Measurements from ENCODE around the gene MAMDC2.

MAMDC2 gene

DNA sequence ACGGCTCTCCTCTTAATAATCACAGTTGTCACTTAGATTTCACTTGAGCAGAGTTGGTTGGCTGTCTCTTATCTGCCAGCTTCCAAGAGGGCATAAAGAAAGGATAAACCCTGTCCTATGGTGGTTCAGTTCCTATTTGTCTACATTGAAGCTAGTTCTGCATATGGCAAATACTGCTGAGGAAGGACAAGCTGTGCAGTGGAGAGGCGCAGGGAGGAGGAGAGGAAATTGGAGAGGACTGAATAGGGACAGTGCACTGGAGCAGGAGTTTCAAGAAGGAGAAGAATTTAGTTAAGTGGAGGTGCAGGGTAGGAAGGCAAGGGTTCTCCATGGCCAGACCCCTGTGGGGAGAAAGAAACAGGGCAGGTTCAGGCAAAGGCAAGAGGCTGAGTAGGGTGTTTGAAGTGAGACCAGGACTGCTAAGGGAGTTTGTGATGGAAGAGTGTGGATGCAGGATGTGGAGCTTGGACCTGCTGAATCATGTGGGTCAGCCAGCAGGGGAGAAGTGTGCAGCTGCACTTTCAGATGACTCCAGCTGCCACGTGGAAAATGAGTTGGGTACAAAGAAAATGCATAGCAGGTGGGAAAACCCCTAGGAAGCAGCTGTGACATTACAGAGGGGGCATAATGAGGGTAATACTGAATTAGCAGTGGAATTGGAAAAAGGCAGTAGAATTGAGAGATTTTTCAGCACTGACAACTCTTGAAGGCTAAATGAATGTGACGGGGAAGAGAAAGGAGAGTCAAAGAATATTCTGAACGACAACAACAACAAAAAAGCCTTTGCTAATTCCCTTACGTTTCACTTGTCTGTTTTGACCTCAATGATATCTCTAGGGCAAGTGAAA, 66.8 kb downstream of the MAMDC2 start:
- DNase-seq = no peak

GRCh38 chr9:70111042-70111602, 67.5 kb downstream of the MAMDC2 start:
- peak; percentile 66 for DNase-seq

DNA sequence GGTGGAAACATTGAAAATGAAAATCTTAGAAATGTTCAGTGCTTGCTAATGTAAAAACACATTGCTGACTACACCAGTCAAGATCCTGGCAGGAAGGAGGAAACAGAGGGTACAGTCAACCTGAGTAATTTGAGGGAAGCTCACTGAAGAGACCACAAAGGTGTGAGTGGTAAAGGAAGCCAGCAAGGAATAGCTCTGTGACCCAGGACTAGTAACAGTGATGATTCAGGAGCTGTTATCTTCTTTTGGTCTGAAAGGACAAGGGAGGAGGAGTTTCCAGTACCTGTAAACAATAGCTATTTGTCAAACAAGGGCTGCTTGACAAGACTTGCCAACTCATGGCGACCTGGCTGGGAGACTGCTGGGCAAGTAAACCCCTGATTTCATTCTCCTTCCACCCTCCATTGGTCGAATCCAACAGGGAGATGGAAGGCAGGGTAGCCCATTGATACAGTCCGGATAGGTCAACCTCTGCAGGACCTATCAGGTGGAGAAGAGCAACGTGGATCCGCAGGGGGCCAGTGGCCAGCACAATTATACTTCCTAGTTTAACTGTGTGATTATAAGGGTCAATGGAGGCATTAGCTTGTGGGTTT, 68.1 kb downstream of the MAMDC2 start:
- no peak for DNase-seq

DNA sequence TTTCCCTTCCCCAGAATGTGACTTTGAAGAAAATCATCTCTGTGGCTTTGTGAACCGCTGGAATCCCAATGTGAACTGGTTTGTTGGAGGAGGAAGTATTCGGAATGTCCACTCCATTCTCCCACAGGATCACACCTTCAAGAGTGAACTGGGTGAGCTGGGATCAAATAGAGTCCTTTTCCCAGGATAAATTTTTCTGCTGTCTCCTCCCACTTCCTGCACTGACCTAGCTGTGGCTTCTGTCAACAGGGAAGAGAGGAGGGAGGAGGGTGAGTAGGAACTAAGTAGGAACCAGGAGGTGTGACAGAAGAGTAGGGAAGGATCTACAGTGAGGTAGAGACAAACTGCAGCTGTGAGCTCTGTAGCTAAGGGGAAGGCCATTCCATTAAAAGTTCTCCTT, 69.3 kb downstream of the MAMDC2 start:
- DNase-seq = no peak

- DNase-seq = no peak
Observed at GRCh38 chr9:70113403-70114022, 69.9 kb downstream of the MAMDC2 start.

DNA sequence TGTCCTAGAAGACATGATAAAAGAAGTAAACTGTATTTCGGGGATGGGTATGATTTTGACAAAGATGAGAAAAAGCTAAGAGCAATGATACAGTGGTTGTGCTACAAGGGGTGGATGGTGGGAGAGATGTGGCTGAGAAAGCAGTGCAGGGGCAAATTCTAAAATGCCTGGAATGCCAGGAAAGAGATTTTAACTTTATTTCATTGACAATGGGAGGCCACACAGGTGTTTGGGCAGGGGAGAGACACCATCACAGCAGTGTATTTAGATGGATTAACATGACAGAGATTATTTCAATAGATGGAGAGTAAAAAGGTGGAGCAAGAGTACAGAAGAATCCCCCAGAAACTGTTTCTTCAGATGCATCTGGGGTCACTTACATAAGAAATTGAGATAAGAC, 71.2 kb downstream of the MAMDC2 start:
- DNase-seq = no peak

- no peak for DNase-seq
Observed at GRCh38 chr9:70117835-70118319, 74.2 kb downstream of the MAMDC2 start.

DNA sequence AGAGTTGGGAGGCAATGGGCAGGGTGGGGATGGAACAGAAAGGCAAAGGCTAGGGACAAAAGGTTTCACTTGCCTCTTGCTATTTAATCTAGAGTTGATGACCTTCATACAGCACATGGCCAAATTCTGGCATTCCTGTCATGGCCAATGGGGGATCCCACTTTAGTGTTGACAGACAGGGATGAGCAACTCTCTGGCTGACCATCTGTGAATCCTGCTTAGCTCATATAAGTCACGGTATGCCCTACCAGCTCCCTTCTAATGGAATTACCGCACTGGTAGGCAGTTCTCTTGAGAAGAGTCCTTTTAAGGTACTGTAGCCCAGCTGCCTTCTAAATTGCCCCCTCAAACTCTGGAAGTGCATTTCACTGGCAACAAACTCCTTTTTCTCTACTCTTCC, 76.1 kb downstream of the MAMDC2 start:
- DNase-seq = no peak

GRCh38 chr9:70120834-70121510, 77.3 kb downstream of the MAMDC2 start:
- DNase-seq = no peak

DNA sequence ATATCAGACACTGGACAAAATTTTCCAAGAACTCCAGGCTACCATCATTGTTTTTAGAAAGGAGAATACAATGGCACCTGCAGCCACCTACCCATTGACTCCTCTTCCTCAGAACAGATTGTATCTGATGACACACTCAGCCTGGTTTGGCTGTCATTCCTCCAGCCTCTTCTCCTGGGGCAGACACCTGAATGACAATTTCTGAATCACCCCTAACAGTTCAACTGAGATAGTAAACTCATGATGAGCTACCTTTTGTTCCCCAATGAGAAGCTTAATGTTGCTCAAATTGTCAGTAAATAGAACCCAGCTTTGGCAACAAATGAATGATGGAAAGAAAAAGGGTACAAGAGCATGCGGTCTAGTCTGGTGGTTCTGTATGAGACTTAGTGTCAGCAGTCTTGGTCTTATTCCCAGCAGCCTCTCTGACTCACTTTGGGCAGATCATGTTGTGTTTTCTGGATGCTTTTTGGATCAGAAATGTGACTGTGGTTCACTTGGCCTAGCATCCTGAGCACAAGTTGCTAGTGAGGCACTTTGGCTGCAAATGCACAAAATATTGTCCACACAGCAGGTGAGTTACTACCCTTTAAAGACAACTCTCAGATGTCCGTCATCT, 78.3 kb downstream of the MAMDC2 start:
- no peak for DNase-seq

DNA sequence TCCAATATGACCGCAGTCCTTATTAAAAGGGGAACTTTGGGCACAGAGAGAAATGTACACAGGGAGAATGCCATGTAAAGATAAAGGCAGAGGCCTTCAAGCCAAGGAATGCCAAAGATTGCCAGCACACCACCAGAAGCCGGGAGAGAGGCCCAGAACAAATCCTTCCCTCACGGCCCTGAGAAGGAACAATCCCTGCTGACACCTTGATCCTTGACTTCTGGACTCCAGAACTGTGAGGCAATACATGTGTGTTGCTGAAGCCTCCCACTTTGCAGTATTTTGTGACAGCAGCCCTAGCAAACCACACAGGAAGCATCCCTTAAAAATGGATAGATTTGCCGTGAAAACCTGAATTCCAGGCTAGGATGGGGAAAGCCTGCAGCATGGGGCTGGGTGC, 80.0 kb downstream of the MAMDC2 start:
- DNase-seq = no peak

DNA sequence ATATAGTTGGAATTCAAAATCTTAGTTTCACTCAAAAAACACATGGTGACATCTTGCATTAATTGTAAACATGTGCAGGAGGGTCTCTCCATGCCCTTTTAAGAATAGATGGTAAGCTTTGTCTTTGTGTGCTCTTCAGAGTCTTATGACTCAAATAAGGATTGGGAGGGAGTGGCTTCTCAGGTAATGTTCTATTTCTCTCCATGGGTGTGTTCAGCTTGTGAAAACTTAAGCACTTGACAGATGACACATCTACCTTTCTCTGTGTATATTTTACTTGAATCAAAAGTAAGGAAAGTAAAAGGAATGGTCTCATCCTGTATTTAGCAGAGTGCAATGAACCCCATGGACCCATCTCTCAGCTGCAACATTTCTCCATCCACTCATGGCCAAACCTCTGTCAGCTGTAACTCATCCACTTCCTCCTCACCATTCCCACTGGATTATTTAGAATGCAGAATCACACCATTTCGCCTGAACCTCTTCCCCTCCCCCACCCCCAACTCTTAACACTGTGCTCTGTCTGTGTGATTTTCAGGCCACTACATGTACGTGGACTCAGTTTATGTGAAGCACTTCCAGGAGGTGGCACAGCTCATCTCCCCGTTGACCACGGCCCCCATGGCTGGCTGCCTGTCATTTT, 82.1 kb downstream of the MAMDC2 start:
- DNase-seq = no peak

- DNase-seq = no peak
Observed at GRCh38 chr9:70127036-70127435, 83.4 kb downstream of the MAMDC2 start.

- DNase-seq = no peak
Observed at GRCh38 chr9:70127540-70128416, 84.1 kb downstream of the MAMDC2 start.

GRCh38 chr9:70130266-70130665, 86.6 kb downstream of the MAMDC2 start:
- no peak for DNase-seq

GRCh38 chr9:70131296-70131695, 87.6 kb downstream of the MAMDC2 start:
- no peak for DNase-seq

- no peak for DNase-seq
Observed at GRCh38 chr9:70133253-70134208, 89.9 kb downstream of the MAMDC2 start.

DNA sequence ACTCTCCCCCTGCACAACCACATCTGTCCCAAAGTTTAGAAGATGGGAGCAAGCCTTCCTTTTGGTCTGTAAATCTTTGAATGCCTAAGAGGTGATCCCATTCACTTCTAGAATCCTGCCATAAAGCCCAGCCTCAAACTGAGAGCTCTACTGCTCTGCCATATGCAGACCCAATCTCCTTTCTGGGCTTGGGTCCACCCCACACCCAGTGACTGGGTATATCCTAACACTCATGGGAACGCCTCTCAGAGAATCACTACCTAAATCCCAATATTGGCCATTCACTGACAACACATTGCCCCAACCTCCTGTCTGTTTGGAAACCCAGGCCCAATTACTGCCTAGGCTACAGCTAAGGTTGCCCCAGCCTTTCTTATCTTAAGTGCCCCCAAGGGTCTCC, 90.7 kb downstream of the MAMDC2 start:
- DNase-seq = no peak

- DNase-seq = no peak
Observed at GRCh38 chr9:70135176-70135575, 91.5 kb downstream of the MAMDC2 start.

DNA sequence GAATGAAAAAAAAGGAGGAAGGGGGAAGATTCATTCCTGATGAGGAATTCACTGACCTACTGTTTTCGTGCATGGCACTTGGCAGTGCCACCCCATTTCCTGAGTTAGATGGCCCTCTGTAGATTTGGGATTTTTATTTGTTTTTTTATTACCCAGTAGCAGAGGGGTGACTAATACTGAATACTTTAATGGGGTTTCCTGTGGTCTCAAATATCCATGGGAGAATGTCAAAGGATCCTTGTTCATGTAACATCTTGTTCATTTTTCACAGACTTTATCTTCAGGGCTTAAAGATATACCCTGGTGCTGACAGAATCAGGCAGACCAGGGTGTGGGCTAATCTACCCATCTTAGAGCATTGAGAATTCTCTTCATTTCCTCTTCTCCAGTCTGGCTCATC, 93.0 kb downstream of the MAMDC2 start:
- DNase-seq = no peak

Measured in right forelimb (tissue), 1 donor.